Parathyroid adenoma (tissue), 2 donors: ENCODE measurements around the gene WDPCP.

Experiments used
- H2AFZ ChIP-seq: fragments of 300-600 bp; sonication (generic); one replicate; pipeline ENCODE4 v1.7.0; 2017; ENCODE audit warnings: antibody characterized with exemption, mild to moderate bottlenecking
- H3K27ac ChIP-seq: fragments of 300-600 bp; sonication (generic); one replicate; pipeline ENCODE4 v1.7.0; 2017
- H3K27me3 ChIP-seq: fragments of 300-600 bp; sonication (generic); one replicate; pipeline ENCODE4 v1.7.0; 2017; ENCODE audit warnings: low read length; ENCODE audit not compliant: control insufficient read depth, insufficient read depth
- H3K36me3 ChIP-seq: fragments of 300-600 bp; sonication (generic); one replicate; pipeline ENCODE4 v1.7.0; 2017; ENCODE audit warnings: low read length; ENCODE audit not compliant: control insufficient read depth, insufficient read depth
- H3K4me1 ChIP-seq: fragments of 300-600 bp; sonication (generic); one replicate; pipeline ENCODE4 v1.7.0; 2017; ENCODE audit warnings: control low read depth
- H3K4me2 ChIP-seq: fragments of 300-600 bp; sonication (generic); one replicate; pipeline ENCODE4 v1.7.0; 2017; ENCODE audit warnings: low read length
- H3K4me3 ChIP-seq: fragments of 300-600 bp; sonication (generic); one replicate; pipeline ENCODE4 v1.7.0; 2017; ENCODE audit warnings: low read depth, low read length
- H3K79me2 ChIP-seq: fragments of 300-600 bp; sonication (generic); one replicate; pipeline ENCODE4 v1.7.0; 2017; ENCODE audit warnings: control low read depth
- H3K9ac ChIP-seq: fragments of 300-600 bp; sonication (generic); one replicate; pipeline ENCODE4 v1.7.0; 2017; ENCODE audit warnings: mild to moderate bottlenecking
- H3K9me3 ChIP-seq: fragments of 300-600 bp; sonication (generic); one replicate; pipeline ENCODE4 v1.7.0; 2017; ENCODE audit warnings: low read length; ENCODE audit not compliant: control insufficient read depth
- CTCF ChIP-seq: fragments of 300-600 bp; sonication (generic); IDR thresholded peaks from one replicate; pipeline ENCODE4 v1.7.0; 2017; ENCODE audit warnings: antibody characterized with exemption, mild to moderate bottlenecking
- donor health status: primary hyperparathyroidism.

WDPCP gene

DNA sequence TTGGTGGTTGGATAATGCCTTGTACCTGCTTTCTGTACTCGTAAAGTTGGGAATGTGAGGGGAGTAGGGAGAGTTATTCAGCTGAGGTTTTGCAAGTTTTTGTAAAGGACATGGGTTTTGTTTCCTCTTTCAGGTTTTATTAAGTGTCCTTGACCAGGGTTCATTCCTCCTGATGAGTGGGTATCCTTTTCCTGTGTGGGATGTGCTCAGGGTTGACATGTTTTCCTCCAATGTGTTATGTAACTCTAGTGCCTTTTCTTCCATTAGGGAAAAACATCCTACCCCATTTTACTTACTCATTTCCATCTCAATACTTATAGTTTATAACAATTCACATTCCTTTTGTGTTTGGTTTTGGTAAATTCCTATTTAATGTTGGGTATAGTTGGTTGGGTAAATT is 489.2 kb downstream of the WDPCP start:
- H3K4me3 ChIP-seq, result no peak overlapping the region
- H2AFZ ChIP-seq, result no peak overlapping the region
- no peak overlapping the region for H3K9ac ChIP-seq
- no peaks in the 10 kb centered on the region for H3K36me3 ChIP-seq
- no peaks in the 10 kb centered on the region for H3K9me3 ChIP-seq
- no peak overlapping the region for H3K27ac ChIP-seq
- no peaks in the 10 kb centered on the region for H3K27me3 ChIP-seq
- TF ChIP-seq CTCF, result no peak
- H3K79me2 ChIP-seq, result no peaks in the 10 kb centered on the region
- no peaks in the 10 kb centered on the region for H3K4me1 ChIP-seq
- no peak overlapping the region for H3K4me2 ChIP-seq

DNA sequence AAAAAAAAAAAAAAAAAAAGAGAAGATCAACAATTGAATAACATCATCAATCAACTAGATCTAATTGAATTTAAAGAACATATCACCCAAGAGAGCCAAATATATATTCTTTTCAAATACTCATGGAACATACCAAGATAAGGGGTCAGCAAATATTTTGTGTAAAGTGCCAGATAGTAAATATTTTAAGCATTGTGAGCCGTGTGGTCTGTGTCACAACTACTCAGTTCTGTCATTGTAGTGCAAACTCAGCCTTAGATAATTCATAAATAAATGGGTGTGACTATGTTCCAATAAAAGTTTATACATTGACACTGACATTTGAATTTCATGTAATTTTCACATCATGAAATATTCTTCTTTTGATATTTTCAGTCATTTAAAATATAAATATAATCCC is 491.8 kb downstream of the WDPCP start:
- no peaks in the 10 kb centered on the region for H3K79me2 ChIP-seq
- no peak overlapping the region for H3K4me3 ChIP-seq

DNA sequence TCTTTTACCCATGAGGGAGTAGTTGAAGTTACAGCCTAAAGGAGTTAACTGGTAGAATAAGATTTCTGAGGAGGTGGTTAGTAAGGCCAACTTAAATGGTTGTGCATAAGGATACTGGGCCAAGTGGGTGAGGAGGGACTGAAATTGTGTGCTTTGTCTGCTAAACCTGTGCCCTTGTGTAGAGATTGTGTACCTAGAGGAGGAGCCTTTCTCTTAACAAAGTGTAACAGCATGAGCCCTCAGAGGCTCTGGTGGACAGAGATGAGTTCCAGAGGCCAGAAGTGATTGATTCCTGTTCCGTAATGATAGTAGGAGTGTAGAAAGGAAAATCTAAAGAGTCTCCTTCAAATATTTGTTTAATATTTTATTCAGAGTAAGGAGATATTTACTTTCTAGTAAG is 494.8 kb downstream of the WDPCP start:
- H3K27ac ChIP-seq, result no peak overlapping the region
- no peak overlapping the region for H3K4me2 ChIP-seq
- H3K9ac ChIP-seq, result no peak overlapping the region
- no peak overlapping the region for H3K4me3 ChIP-seq
- no peaks in the 10 kb centered on the region for H3K36me3 ChIP-seq
- H3K27me3 ChIP-seq, result no peaks in the 10 kb centered on the region
- no peak for TF ChIP-seq CTCF
- no peaks in the 10 kb centered on the region for H3K79me2 ChIP-seq
- H3K9me3 ChIP-seq, result no peaks in the 10 kb centered on the region
- no peaks in the 10 kb centered on the region for H3K4me1 ChIP-seq
- no peak overlapping the region for H2AFZ ChIP-seq

More for the DNA sequence above, 491.8 kb downstream of the WDPCP start:
- TF ChIP-seq CTCF, result no peak
- no peaks in the 10 kb centered on the region for H3K4me1 ChIP-seq
- H3K27ac ChIP-seq, result no peak overlapping the region
- H3K4me2 ChIP-seq, result no peak overlapping the region
- H3K27me3 ChIP-seq, result no peaks in the 10 kb centered on the region
- H3K36me3 ChIP-seq, result no peaks in the 10 kb centered on the region
- H2AFZ ChIP-seq, result no peak overlapping the region
- no peak overlapping the region for H3K9ac ChIP-seq
- H3K9me3 ChIP-seq, result no peaks in the 10 kb centered on the region

- no peak overlapping the region for H2AFZ ChIP-seq
- no peak for TF ChIP-seq CTCF
- H3K79me2 ChIP-seq, result no peaks in the 10 kb centered on the region
- H3K27me3 ChIP-seq, result no peaks in the 10 kb centered on the region
- no peak overlapping the region for H3K4me2 ChIP-seq
- no peak overlapping the region for H3K4me3 ChIP-seq
- no peak overlapping the region for H3K27ac ChIP-seq
- no peaks in the 10 kb centered on the region for H3K36me3 ChIP-seq
- H3K4me1 ChIP-seq, result no peaks in the 10 kb centered on the region
- no peak overlapping the region for H3K9ac ChIP-seq
- H3K9me3 ChIP-seq, result no peaks in the 10 kb centered on the region
Observed at GRCh38 chr2:63092857-63093256, 495.4 kb downstream of the WDPCP start.

DNA sequence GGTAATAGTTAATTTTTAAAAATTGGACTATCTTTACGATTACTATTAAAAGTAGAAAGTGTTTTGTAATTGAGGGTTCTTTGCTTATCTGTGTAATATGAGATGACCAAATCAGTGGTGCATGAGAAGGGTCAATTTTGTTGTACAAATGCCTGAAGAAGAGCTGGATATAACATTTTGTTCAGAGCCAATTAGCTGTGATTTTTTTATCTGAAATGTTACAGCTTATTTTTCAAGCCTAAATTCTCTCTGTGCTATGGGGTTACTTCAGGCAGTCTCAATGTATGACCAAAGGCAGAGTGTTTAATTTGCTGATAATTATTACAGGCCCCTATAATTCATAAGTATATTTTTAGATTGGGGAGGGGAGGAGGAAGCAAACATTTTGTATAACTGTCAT is 495.9 kb downstream of the WDPCP start:
- no peaks in the 10 kb centered on the region for H3K9me3 ChIP-seq

More for the DNA sequence above, 495.9 kb downstream of the WDPCP start:
- no peaks in the 10 kb centered on the region for H3K4me1 ChIP-seq
- H2AFZ ChIP-seq, result no peak overlapping the region
- no peaks in the 10 kb centered on the region for H3K79me2 ChIP-seq
- H3K27me3 ChIP-seq, result no peaks in the 10 kb centered on the region
- no peaks in the 10 kb centered on the region for H3K36me3 ChIP-seq
- no peak overlapping the region for H3K4me2 ChIP-seq
- no peak overlapping the region for H3K27ac ChIP-seq
- no peak overlapping the region for H3K4me3 ChIP-seq
- TF ChIP-seq CTCF, result no peak
- no peak overlapping the region for H3K9ac ChIP-seq
